HG02973 (cell line): ENCODE results near the gene SPACDR.
"Not testable (repeated sequence)": the region's sequence is repeated elsewhere in the genome, so short reads cannot be mapped to it uniquely, and the experiment has no call there.

ENCODE experiments used
- ATAC-seq: cut with Tn5 transposase; IDR thresholded peaks from one replicate; pipeline ENCODE4 v1.9.1; 2021; ENCODE audit warnings: moderate library complexity; ENCODE audit not compliant: unreplicated experiment

SPACDR gene, protein sequence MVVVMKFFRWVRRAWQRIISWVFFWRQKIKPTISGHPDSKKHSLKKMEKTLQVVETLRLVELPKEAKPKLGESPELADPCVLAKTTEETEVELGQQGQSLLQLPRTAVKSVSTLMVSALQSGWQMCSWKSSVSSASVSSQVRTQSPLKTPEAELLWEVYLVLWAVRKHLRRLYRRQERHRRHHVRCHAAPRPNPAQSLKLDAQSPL

DNA sequence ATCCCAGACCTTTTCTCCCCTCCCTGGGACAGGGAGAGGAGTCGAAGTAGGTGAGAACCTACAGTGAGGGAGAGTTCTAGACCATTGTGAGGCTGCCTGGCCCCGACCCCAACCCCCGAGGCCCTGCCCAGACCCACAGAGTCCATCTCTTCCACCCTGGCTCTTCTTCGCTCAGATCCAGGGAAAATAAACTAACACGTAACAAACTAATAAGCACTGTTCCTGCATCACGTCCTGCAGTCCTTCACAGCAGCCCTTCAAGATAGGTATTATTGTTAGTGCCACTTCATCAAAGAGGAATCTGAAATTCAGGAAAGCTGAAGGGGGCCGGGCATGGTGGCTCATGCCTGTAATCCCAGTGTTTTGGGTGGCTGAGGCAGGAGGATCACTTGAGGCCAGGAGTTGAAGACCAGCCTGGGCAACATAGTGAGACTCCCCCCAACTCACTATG lies at the start of gene SPACDR:
SPACDR (minus strand) TSS at position 51 of the 451 bp plus-strand sequence. CDS start 235 bp downstream, outside the sequence.
- ATAC-seq: no peak

DNA sequence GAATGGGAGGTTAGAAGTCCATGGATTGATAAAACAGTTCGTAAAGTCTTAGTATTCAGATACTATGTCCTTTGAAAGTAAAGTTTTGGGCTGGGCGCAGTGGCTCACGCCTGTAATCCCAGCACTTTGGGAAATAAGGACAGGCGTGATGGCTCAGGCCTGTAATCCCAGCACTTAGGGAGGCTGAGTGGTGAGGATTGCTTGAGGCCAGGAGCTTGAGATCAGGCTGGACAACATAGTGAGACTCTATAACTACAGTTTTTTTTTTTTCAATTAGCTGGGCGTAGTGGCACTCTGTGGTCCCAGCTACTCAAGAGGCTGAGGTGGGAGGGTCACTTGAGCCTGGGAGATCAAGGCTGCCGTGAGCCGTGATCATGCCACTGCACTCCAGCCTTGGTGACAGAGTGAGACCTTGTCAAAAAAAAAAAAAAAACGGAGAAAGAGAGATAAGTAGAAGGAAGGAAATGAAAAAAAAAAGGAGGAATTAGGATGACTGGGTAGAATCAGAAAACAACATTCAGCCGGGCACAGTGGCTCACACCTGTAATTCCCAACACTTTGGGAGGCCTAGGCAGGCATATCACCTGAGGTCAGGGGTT lies 49.3 kb upstream of the SPACDR start:
- ATAC-seq: no peak

DNA sequence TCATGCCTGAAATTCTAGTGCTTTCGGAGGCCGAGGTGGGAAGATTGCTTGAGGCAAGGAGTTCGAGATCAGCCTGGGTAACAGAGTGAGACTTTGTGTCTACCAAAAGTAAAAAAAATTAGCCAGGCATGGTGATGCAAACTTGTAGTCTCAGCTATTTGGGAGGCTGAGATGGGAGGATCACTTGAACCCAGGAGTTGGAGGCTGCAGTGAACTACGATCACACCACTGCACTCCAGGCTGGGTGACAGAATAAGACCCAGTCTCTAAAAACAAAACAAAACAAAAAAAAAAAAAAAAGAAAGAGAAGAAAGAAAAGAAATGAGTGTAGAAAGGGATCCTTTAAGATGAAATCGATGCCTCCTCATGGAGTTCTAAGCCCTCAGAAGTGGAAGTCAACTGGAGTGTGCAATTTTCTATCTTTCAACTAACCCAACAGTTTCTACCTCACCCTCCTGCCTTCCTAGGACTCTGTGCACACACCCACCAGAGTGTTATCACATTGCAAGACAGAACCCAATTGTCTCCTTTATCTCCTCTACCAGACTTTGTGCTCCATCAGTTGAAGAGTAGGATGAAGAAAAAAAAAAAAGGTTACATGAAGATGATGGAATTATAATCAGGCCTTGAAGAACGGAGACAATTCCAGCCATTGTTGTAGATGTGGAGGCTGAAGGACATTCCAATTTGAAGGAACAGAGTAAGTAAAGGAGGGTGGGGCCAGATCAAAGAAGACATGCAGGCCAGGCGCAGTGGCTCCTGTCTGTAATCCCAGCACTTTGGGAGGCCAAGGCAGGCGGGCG lies 46.6 kb upstream of the SPACDR start:
- ATAC-seq: no peak

DNA sequence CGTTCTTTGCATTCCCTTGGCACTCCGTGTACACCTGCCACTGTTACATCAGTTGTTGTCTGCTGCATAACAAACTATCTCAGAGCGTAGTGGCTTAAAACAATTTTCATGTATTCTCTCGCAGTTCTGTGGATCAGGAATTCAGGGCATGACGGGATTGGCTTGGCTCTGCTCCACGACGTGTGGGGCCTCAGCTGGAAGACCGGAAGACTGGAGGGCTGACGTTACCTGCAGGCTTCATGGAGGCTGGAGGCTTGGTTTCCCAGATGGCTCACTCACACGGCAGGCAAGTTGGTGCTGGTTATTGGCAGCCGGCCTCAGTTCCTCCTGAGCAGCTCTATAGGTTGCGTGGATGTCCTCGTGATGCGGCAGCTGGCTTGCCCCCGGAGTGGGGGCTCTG lies 45.2 kb upstream of the SPACDR start:
- ATAC-seq: no peak

DNA sequence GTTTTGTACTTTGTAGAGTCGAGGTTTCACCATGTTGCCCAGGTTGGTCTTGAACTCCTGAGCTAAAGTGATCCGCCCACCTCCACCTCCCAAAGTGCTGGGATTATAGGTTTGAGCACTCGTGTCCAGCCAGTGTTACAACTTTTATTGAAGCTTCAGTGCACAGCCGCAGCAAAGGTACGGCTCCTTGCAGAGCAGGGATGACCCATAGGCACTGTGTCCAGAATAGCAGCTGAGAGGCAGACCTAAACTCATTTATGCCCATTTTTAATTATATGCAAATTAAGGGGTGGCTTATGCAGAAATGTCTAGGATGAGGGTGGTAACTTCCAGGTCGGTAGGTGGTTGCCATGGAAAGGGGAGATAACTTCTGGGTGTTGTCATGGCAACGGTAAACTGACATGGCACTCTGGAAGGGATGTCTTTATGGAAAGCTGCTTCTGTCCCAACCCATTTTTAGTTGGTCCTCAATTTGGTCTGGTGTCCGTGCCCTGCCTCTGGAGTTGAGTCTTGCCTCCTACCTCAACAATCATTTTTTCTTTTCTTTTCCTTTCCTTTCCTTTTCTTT lies 42.4 kb upstream of the SPACDR start:
- no peak for ATAC-seq

DNA sequence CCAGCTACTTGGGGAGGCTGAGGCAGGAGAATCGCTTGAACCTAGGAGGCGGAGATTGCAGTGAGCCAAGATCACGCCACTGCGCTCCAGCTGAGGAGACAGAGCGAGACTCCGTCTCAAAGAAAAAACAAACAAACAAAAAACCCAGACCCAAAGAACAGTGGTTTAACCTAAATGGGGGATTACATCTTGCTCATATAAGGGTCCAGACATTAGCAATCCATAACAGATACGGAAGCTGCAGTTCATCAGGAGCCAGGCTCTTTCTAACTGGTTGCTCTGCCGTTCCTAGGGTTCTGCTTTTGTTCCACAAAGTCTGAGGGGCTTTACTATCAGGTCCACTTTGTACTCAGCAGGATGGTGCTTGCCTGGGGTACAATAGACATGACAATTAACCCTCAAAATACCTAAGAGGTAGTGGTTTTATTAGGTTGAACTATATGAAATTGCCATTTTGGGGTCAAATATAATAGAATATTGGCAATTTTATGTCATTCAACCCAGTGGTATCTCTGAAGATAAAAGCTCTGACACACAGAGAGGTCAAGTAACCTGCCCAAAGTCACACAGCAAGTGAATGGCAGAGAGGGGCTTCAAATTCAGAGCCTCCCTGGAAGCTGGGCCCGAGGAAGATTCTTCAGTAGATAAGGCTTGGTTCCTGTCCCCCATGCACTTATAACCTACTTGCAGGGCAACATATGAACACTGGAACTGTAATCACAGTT lies 41.0 kb upstream of the SPACDR start:
- ATAC-seq: no peak

DNA sequence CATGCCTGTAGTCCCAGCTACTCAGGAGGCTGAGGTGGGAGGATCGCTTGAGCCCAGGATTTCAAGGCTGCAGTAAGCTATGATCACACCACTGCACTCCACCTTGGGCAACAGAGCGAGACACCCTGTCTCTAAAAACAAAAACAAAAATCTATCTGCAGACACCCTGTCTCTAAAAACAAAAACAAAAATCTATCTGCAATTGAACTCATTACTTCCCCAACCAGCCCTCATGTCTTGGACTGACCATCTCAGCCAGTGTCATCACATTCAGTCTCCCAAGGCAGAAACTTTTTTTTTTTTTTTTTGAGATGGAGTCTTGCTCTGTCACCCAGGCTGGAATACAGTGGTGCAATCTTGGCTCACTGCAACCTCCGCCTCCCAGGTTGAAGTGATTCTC lies 40.0 kb upstream of the SPACDR start:
- not testable (repeated sequence) for ATAC-seq

DNA sequence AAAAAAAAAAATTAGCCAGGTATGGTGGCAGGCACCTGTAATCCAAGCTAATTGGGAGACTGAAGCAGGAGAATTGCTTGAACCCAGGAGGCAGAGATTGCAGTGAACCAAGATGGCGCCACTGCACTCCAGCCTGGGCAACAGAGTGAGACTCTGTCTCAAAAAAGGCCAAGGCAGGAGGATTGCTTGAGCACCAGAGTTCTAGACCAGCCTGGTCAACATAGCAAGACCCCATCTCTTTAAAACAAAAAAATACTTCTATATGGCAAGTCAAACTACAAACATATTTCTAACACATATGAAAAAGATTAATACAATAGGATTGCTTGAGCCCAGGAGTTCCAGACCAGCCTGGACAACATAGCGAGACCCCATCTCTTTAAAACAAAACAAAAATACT lies 36.7 kb upstream of the SPACDR start:
- not testable (repeated sequence) for ATAC-seq

DNA sequence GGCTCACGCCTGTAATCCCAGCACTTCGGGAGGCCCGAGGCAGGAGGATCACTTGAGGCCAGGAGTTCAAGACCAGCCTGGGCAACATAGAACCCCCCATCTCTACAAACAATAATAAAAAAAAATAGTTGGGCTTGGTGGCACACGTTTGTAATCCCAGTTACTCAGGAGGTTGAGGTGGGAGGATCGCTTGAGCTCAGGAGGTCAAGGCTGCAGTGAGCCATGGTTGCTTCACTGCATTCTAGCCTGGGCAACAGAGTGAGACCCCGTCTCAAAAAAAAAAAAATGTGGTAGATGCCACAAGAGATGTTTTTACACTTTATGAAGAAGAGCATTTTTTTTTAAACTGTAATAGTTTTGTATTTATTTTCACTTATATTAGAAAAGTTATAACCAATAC lies 32.4 kb upstream of the SPACDR start:
- ATAC-seq: no peak

- ATAC-seq: no peak
Measured at GRCh38 chr7:100493476-100494264, 29.6 kb upstream of the SPACDR start.

GRCh38 chr7:100492738-100493475 lies 28.8 kb upstream of the SPACDR start:
- ATAC-seq: no peak

- no peak for ATAC-seq
Measured at GRCh38 chr7:100491192-100491578, 27.1 kb upstream of the SPACDR start.

- ATAC-seq: no peak
Measured at GRCh38 chr7:100490483-100491191, 26.6 kb upstream of the SPACDR start.

DNA sequence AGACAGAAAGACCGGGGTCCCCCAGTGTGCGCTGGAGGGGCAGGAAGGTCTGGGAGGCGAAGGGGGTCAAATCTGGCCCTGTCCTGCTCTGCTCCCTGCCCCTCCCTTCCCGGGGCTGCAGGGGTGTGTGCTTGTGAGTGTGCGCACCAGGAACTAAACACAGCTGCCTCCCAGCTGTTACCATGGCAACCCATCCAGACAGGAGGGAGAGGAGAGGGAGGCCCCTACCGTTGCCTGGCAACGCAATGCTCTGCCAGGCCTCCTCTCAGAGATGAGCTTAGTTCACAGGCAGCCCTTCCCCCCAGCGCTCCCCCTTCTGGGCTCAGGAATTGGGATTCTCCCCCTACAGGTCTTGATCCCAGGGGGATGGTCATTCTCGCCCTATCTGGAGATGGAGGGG lies 25.8 kb upstream of the SPACDR start:
- no peak for ATAC-seq

- ATAC-seq: no peak
Measured at GRCh38 chr7:100489121-100489520, 25.1 kb upstream of the SPACDR start.

GRCh38 chr7:100488333-100489095 lies 24.5 kb upstream of the SPACDR start:
- ATAC-seq: no peak

DNA sequence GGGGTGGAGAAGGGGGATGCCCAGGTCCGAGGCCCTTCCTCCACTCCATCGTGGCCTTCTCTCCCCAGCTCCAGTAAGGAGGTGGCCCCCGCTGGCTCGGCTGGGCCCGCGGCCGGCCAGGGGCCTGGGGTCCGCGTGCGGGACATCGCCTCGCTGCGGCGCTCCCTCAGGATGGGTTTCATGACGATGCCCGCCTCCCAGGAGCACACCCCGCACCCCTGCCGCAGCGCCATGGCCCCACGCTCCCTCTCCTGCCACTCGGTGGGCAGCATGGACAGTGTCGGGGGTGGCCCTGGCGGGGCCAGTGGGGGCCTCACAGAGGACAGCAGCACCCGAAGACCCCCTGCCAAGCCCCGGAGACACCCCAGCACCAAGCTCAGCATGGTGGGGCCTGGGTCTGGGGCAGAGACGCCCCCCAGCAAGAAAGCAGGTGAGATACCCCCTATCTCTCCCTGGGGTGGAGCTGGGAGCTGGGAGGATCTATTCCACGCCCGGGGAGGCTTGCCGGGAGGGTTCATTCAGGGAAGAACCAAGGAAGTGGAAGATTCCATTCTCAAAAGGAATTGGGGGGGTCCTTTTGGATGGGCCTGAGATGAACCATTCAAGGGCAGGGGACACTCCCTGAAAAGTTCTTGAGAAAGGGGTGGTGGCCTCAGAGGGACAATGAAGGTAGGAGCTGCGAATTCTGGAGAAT lies 22.8 kb upstream of the SPACDR start:
- ATAC-seq: no peak
